H1 (cell line): ENCODE data around the gene HOXD11. TPM values are rescaled to one million over a fixed set of nuclear protein-coding genes. Genes with fewer than 3 reads are reported as not detected.

ENCODE experiments used
- CTCF ChIA-PET: fragments of 300-600 bp; sonication (Branson Sonifier 250); formaldehyde crosslinking; loops from one replicate; lab custom pipeline; 2021; ENCODE audit not compliant: partially characterized antibody; lab: Charles Lee
- POLR2A ChIA-PET: fragments of 300-600 bp; sonication (Branson Sonifier 250); formaldehyde crosslinking; loops from one replicate; lab custom pipeline; 2021; ENCODE audit warnings: inconsistent platforms; ENCODE audit not compliant: partially characterized antibody; lab: Charles Lee
- DNase-seq, 2 experiments: peaks; one replicate each; pipeline versions ENCODE4 v3.0.0 to v3.0.0-alpha.2; 2010 to 2022; ENCODE audit warnings: low spot score in 2 of 2, low read depth in 1 of 2, mixed read lengths in 1 of 2
- FAIRE-seq: peaks from 2 replicates; lab custom pipeline; 2011; peaks lifted over from hg19 to GRCh38; lab: Jason Lieb, UNC
- H2AFZ ChIP-seq: 2 replicates; pipeline ENCODE4 v1.8.1; 2012; ENCODE audit warnings: low read length, inconsistent platforms
- H2AK5ac ChIP-seq: 2 replicates; pipeline ENCODE4 v1.6.1; 2013; ENCODE audit warnings: low read depth, low read length
- H2BK120ac ChIP-seq: replicated peaks from 2 replicates; pipeline ENCODE3; 2013; ENCODE audit warnings: low read depth, low read length, inconsistent platforms
- H2BK12ac ChIP-seq: 2 replicates; pipeline ENCODE4 v1.6.1; 2013; ENCODE audit warnings: low read depth, low read length
- H2BK15ac ChIP-seq: 2 replicates; pipeline ENCODE4 v1.6.1; 2013; ENCODE audit warnings: low read length
- H2BK20ac ChIP-seq: 2 replicates; pipeline ENCODE4 v1.6.1; 2013; ENCODE audit warnings: low read length
- H2BK5ac ChIP-seq: 2 replicates; pipeline ENCODE4 v1.6.1; 2013; ENCODE audit warnings: low read depth, low read length
- H3K14ac ChIP-seq: 2 replicates; pipeline ENCODE4 v1.6.1; 2013; ENCODE audit warnings: inconsistent platforms; ENCODE audit not compliant: insufficient read length
- H3K18ac ChIP-seq: 2 replicates; pipeline ENCODE4 v1.6.1; 2013; ENCODE audit warnings: low read length; ENCODE audit errors: extremely low read depth
- H3K23ac ChIP-seq: 2 replicates; pipeline ENCODE4 v1.6.1; 2013; ENCODE audit warnings: inconsistent platforms; ENCODE audit not compliant: insufficient read length
- H3K23me2 ChIP-seq: 2 replicates; pipeline ENCODE4 v1.6.1; 2013; ENCODE audit warnings: low read depth, low read length
- H3K27ac ChIP-seq: 2 replicates; pipeline ENCODE4 v1.6.1; 2011; ENCODE audit warnings: low read depth, low read length, inconsistent platforms
- H3K27me3 ChIP-seq, 4 experiments: replicated peaks in 1 of 4; 1 replicate in 1 of 4; 2 replicates in 3 of 4; pipeline versions ENCODE4 v1.6.1 to v1.8.1; 2011 to 2013; ENCODE audit warnings: low read length in 3 of 4, mild to moderate bottlenecking in 3 of 4, inconsistent platforms in 2 of 4, mixed read lengths in 2 of 4, moderate library complexity in 1 of 4; ENCODE audit not compliant: control insufficient read depth in 3 of 4, insufficient read depth in 3 of 4; ENCODE audit errors: extremely low read depth in 1 of 4
- H3K36me3 ChIP-seq, 4 experiments: 2 replicates each; pipeline versions ENCODE4 v1.6.1 to v1.8.1; 2011 to 2013; ENCODE audit warnings: mild to moderate bottlenecking in 4 of 4, low read length in 3 of 4, moderate library complexity in 2 of 4, control low read depth in 1 of 4, inconsistent platforms in 1 of 4; ENCODE audit not compliant: insufficient read depth in 4 of 4, control insufficient read depth in 2 of 4
- H3K4ac ChIP-seq: replicated peaks from 2 replicates; pipeline ENCODE3; 2013; ENCODE audit warnings: low read length, low read depth, mixed read lengths, inconsistent platforms; ENCODE audit not compliant: insufficient read length
- H3K4me1 ChIP-seq, 4 experiments: replicated peaks in 1 of 4; 1 replicate in 1 of 4; 2 replicates in 3 of 4; pipeline versions ENCODE4 v1.6.1 to v1.8.1; 2011 to 2013; ENCODE audit warnings: low read length in 3 of 4, inconsistent platforms in 2 of 4, mixed read lengths in 1 of 4; ENCODE audit not compliant: insufficient read depth in 4 of 4, control insufficient read depth in 3 of 4
- H3K4me2 ChIP-seq, 2 experiments: 2 replicates each; pipeline versions ENCODE4 v1.6.1 to v1.8.1; 2011 to 2013; ENCODE audit warnings: low read depth in 2 of 2, low read length in 2 of 2, control low read depth in 1 of 2, inconsistent platforms in 1 of 2, mild to moderate bottlenecking in 1 of 2; ENCODE audit not compliant: insufficient read depth in 1 of 2
- H3K4me3 ChIP-seq, 4 experiments: fragments of 200-600, 300-600 bp in 1 of 4; sonication (generic), shearing (Covaris generic), sonication (Bioruptor Twin) in 1 of 4; 2 replicates each; pipeline versions ENCODE4 v1.5.1 to v1.8.1; 2011 to 2016; ENCODE audit warnings: low read length in 4 of 4, low read depth in 3 of 4, control low read depth in 2 of 4, inconsistent platforms in 2 of 4, mild to moderate bottlenecking in 2 of 4, mixed read lengths in 1 of 4, moderate library complexity in 1 of 4; ENCODE audit not compliant: insufficient read depth in 2 of 4; ENCODE audit errors: extremely low read depth in 1 of 4
- H3K56ac ChIP-seq: replicated peaks from 2 replicates; pipeline ENCODE3; 2013; ENCODE audit warnings: low read depth, mild to moderate bottlenecking, mixed read lengths, low read length, inconsistent platforms; ENCODE audit not compliant: insufficient read length
- H3K79me1 ChIP-seq: 2 replicates; pipeline ENCODE4 v1.6.1; 2013; ENCODE audit warnings: low read depth, low read length, control low read depth
- H3K79me2 ChIP-seq, 2 experiments: 2 replicates each; pipeline versions ENCODE4 v1.6.1 to v1.8.1; 2012 to 2013; ENCODE audit warnings: low read length in 2 of 2, mild to moderate bottlenecking in 2 of 2, inconsistent platforms in 1 of 2; ENCODE audit not compliant: insufficient read depth in 2 of 2, control insufficient read depth in 1 of 2
- H3K9ac ChIP-seq, 4 experiments: replicated peaks in 1 of 4; 1 replicate in 1 of 4; 2 replicates in 3 of 4; pipeline versions ENCODE4 v1.6.1 to v1.8.1; 2011 to 2013; ENCODE audit warnings: low read depth in 3 of 4, low read length in 3 of 4, control low read depth in 2 of 4, mild to moderate bottlenecking in 2 of 4, moderate library complexity in 2 of 4, inconsistent platforms in 1 of 4; ENCODE audit errors: extremely low read depth in 1 of 4
- H3K9me3 ChIP-seq, 2 experiments: 2 replicates each; pipeline versions ENCODE4 v1.6.1 to v1.8.1; 2012 to 2013; ENCODE audit warnings: mild to moderate bottlenecking in 2 of 2, moderate library complexity in 2 of 2, control low read depth in 1 of 2, inconsistent platforms in 1 of 2, low read depth in 1 of 2, low read length in 1 of 2, mixed read lengths in 1 of 2; ENCODE audit not compliant: insufficient read depth in 2 of 2
- H4K20me1 ChIP-seq, 2 experiments: replicated peaks in 1 of 2; 2 replicates each; pipeline versions ENCODE3 to v1.8.1; 2011 to 2013; ENCODE audit warnings: inconsistent platforms in 2 of 2, low read length in 2 of 2, mild to moderate bottlenecking in 1 of 2; ENCODE audit not compliant: insufficient read depth in 2 of 2, control insufficient read depth in 1 of 2
- H4K5ac ChIP-seq: 2 replicates; pipeline ENCODE4 v1.6.1; 2013; ENCODE audit warnings: low read length, low read depth, mixed read lengths, inconsistent platforms; ENCODE audit not compliant: insufficient read length
- H4K8ac ChIP-seq: 2 replicates; pipeline ENCODE4 v1.8.0; 2013; ENCODE audit warnings: mild to moderate bottlenecking, moderate library complexity, low read length, inconsistent platforms; ENCODE audit not compliant: insufficient read depth; ENCODE audit errors: extremely low read depth
- H4K91ac ChIP-seq: replicated peaks from 2 replicates; pipeline ENCODE3; 2013; ENCODE audit warnings: low read length, mixed read lengths, inconsistent platforms; ENCODE audit not compliant: insufficient read length
- CBX8 ChIP-seq: fragments of 300-800, 300-1000 bp; sonication (generic); IDR thresholded peaks from 2 replicates; pipeline ENCODE4 v1.7.1; 2016; ENCODE audit warnings: low read depth, low read length, borderline replicate concordance
- CEBPB ChIP-seq: IDR thresholded peaks from 2 replicates; pipeline ENCODE4 v1.6.1; 2012; ENCODE audit warnings: low read depth, low read length
- EP300 ChIP-seq, 2 experiments: IDR thresholded peaks; 1 replicate in 1 of 2; 2 replicates in 1 of 2; pipeline ENCODE4 v1.6.1; 2011 to 2012; ENCODE audit warnings: low read depth in 2 of 2, low read length in 2 of 2, mild to moderate bottlenecking in 2 of 2, borderline replicate concordance in 1 of 2, inconsistent platforms in 1 of 2, moderate library complexity in 1 of 2
- EZH2 ChIP-seq: fragments of 200-600 bp; sonication (generic); IDR thresholded peaks from 2 replicates; pipeline ENCODE4 v1.7.1; 2012; ENCODE audit warnings: low read depth, mild to moderate bottlenecking, moderate library complexity, low read length, inconsistent platforms; ENCODE audit not compliant: severe bottlenecking
- SIN3A ChIP-seq, 2 experiments: IDR thresholded peaks in 1 of 2; conservative IDR thresholded peaks in 1 of 2; 2 replicates each; pipeline ENCODE4 v1.6.1; 2011 to 2012; ENCODE audit warnings: low read length in 2 of 2, improper control_type of control experiment in 1 of 2, low read depth in 1 of 2, mild to moderate bottlenecking in 1 of 2
- SUZ12 ChIP-seq: fragments of 200-600 bp; sonication (generic); IDR thresholded peaks from 2 replicates; pipeline ENCODE4 v1.6.1; 2012; ENCODE audit warnings: mild to moderate bottlenecking, inconsistent platforms, low read length, moderate library complexity, mixed read lengths
- WGBS, 2 experiments: shearing (Covaris generic) in 1 of 2; methylation state at CpG; one replicate each; pipeline versions ENCODE4 v1.1.6 to v1.1.7; 2013 to 2015; ENCODE audit warnings: low lambda C conversion rate in 2 of 2, mixed read lengths in 2 of 2, inconsistent platforms in 1 of 2, low coverage in 1 of 2, missing lambda C conversion rate in 1 of 2; ENCODE audit not compliant: insufficient replicate concordance in 2 of 2, insufficient coverage in 1 of 2, insufficient read length in 1 of 2; ENCODE audit errors: extremely low coverage in 1 of 2, missing lambda C conversion rate in 1 of 2; 5-methylcytosine and 5-hydroxymethylcytosine counted together
- polyA plus RNA-seq, 7 experiments: library from polyadenylated mRNA; depleted of rRNA in 3 of 7; stranded (reverse) in 5 of 7; unstranded in 2 of 7; fragments of >200 nt in 5 of 7; fragments of 200-250 nt in 2 of 7; gene quantifications; 1 replicate in 5 of 7; 2 replicates in 1 of 7; 4 replicates in 1 of 7; pipeline versions ENCODE4 v1.2.1 to v1.2.3, GENCODE V29; 2011 to 2013; ENCODE audit warnings: missing spikeins in 2 of 7, mixed read lengths in 2 of 7
- total RNA-seq: library from RNA; stranded (reverse); fragmentation: NEBNext Ultra II Directional; extraction: Animal tissue kit (Norgen Biotek cat#: 25700); gene quantifications from 2 replicates; pipeline ENCODE4 v1.2.1, GENCODE V29; 2021

The HOXD11 gene
- total and polyA plus RNA-seq, 2 of the 8 experiments (the other 6 are each of a cell fraction or from before 2014, with no cell fraction given), result not detected

DNA sequence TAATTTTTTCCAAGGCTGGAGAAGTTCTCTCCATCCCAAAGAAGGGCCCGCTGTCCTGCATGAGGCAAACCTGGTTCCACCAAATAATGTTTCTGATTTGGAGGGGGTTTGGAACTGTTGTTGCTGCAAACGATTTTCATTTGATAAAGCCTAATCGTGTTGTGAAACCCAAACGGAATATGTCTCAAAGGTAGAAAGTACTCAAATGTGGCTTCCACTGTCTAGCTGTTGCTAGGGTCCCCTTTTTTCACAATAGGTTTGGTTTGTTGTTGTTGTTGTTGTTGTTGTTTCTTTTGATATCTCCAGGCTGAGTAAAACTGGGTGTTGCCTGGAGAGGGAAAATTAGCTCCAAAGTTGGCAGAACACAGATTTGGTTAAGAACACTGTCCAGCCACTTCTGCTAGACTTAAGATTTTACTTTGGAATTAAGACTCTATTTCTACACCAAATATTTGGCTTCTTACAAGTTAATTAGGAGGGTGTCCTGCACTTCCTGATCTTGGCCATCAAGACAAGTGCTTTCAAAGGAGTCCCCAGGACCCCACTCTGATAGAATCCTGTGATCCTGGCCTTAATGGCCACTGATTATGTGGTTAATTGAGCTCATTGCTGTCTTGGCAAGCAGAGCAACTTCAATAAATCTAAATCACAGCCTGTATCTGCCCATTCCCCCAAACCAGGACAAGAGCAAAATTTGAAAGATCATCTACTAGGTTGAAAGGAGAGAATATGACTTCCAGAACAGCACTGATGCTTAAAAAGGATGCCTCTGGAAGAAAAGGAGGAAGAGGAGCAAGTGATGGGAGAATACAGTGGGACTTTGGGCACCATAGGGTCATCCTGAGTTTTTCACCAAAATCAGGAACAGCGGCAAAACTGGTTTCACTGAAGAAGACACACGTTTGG, 17.9 kb upstream of the HOXD11 start:
- 0 out of 2 replicates have a peak overlapping the region, but pooled peaks have one; percentile 49 for H2BK15ac ChIP-seq
- H3K4me2 ChIP-seq, result no peak overlapping the region; a peak in 1 of 4 replicates
- H2BK12ac ChIP-seq, result peak overlapping the region; percentile 55; the same call in 1 of the 2 replicates
- H2BK5ac ChIP-seq, result no peak overlapping the region
- no peak overlapping the region for H3K18ac ChIP-seq
- peaks cover 2% of the 10 kb centered on the region; the same call in 1 of the 2 replicates for H3K23me2 ChIP-seq
- CTCF ChIA-PET, result interaction anchor here (0.9 to 2.7 kb wide), 15 partner anchors 8 to 720 kb away, joined by 3 to 15 read pairs (median 3); no protein-coding TSS in a partner anchor
- H4K8ac ChIP-seq, result no peak overlapping the region
- H3K79me2 ChIP-seq, result no peaks in the 10 kb centered on the region
- H4K5ac ChIP-seq, result no peak overlapping the region
- no peak overlapping the region for H3K9ac ChIP-seq
- peak; percentile 13 for FAIRE-seq
- no peak for TF ChIP-seq EP300 (IDR thresholded peaks at IDR 0.05; ENCODE audit: borderline replicate concordance in 1 of 2, low read depth in 2 of 2, low read length in 2 of 2)
- TF ChIP-seq SUZ12, result peak; percentile 27; the same call in 1 of the 2 replicates
- peak; percentile 73; the same call in 1 of the 2 replicates for TF ChIP-seq CBX8
- peak; percentile 51 for TF ChIP-seq EZH2
- no peak for TF ChIP-seq SIN3A (conservative IDR thresholded peaks at IDR 0.05 in 1 of 2, IDR thresholded peaks at IDR 0.05 in 1 of 2; ENCODE audit: low read depth in 1 of 2, low read length in 2 of 2)
- no peak for TF ChIP-seq CEBPB
- TF ChIP-seq, all 59 proteins: peak for 3
- H3K23ac ChIP-seq, result no peak overlapping the region
- H3K9me3 ChIP-seq, result no peaks in the 10 kb centered on the region; a peak in 1 of 4 replicates
- no peak overlapping the region for H3K56ac ChIP-seq
- H2AK5ac ChIP-seq, result no peak overlapping the region
- no peak overlapping the region for H3K4me3 ChIP-seq
- H2BK20ac ChIP-seq, result no peak overlapping the region
- no peak overlapping the region for H3K14ac ChIP-seq
- no peak overlapping the region for H3K27ac ChIP-seq
- 19% methylated on average over 6 of the region's 6 CpGs; no CpG with 5 or more reads in 1 of the 2 experiments for WGBS, 2 experiments
- no peak overlapping the region for H2BK120ac ChIP-seq
- H3K79me1 ChIP-seq, result no peaks in the 10 kb centered on the region
- peaks cover 0 to 12% (median 10%) of the 10 kb centered on the region in 4 experiments; a peak in 6 of 7 replicates for H3K4me1 ChIP-seq
- H4K91ac ChIP-seq, result no peak overlapping the region
- H3K36me3 ChIP-seq, result peaks cover 0 to 5% (median 0%) of the 10 kb centered on the region in 4 experiments; a peak in 1 of 8 replicates
- DNase-seq, result peak in 1 of 2 experiments; percentile 48
- peaks cover 94 to 100% (median 99%) of the 10 kb centered on the region in 4 experiments for H3K27me3 ChIP-seq
- POLR2A ChIA-PET, result no interaction called here
- H4K20me1 ChIP-seq, result peaks cover 19 to 39% of the 10 kb centered on the region in 2 experiments
- H3K4ac ChIP-seq, result no peak overlapping the region
- no peak overlapping the region for H2AFZ ChIP-seq
